NCI-H526 treated with DMSO at 0.1 percent for 48 hours (cell line): ENCODE data around the gene SERGEF.

Experiments
- DNase-seq: peaks from one replicate; lab custom pipeline; 2025; lab: John Stamatoyannopoulos, UW

Gene SERGEF

GRCh38 chr11:17859552-17859951 is 153.3 kb downstream of the SERGEF start:
- no peak for DNase-seq

- no peak for DNase-seq
These were observed 157.1 kb downstream of the SERGEF start for GRCh38 chr11:17855531-17856290.

DNA sequence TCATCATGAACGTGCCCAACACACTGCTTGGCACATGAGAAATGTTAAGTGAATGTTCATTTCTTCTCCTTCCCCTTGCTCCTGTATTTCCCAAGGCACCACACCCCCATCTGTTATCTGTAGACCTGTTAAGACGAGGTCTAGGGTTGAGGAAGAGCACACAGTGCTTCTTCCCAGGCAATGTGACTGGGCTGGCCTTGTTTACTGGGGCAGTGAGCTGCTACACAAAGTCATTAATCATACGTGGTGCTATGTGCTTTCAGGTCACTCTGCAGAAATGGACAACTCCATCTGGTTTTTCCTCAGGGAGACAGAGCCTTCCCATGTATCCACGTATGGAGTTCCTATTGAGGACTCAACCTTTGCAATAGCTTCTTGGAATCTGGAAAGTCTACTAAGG is 159.6 kb downstream of the SERGEF start:
- DNase-seq, result no peak

DNA sequence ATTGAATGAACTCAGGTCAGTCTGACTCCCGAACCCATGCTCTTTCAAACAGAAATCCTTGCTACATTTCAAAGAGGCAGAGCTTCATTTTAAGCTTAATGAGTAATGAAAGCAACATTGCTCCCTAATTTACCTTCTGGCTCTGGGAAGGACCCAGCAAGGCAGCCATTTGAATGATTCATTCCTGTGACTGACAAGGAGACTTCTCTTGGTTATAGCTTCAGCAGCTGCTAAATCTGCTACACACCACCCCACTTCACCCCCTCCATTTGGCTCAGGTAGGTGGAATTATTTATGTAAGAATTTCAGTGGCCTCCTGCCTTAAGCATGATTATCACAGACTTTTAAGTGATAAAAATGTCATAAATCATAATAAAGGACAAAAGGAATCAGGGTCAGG is 160.6 kb downstream of the SERGEF start:
- no peak for DNase-seq

- no peak for DNase-seq
These were observed 161.2 kb downstream of the SERGEF start for GRCh38 chr11:17851697-17852096.

GRCh38 chr11:17850336-17850735 is 162.5 kb downstream of the SERGEF start:
- no peak for DNase-seq

- no peak for DNase-seq
These were observed 164.1 kb downstream of the SERGEF start for GRCh38 chr11:17848715-17849114.

DNA sequence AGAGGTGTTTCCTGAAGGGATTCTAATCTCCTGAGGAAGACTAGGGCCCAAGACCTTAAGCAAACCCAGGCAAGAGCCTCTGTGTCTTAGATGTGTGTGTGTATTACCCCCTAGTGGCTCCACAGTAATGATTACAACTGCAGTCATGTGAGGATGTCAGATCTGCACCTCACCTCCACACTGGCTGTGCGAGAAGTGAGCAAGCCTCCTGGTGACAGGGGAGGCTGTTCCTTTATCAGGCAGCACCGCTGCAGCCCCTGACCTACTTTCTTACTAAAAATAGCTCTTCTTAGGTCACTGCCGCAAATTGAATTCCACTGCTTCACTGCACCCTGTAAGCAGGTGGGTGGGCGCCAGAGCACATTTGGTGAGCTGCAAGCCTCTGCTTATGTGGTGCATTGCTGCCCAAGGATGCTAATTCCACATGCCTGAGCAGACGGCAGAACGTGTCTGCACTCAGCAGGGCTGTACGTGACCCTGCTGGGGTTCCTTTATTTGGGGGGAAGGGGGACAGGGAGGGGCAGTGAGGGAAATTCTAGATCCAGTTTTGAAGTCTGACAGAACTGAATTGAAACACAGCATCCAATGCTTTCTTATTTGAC is 165.9 kb downstream of the SERGEF start:
- DNase-seq, result no peak

- DNase-seq, result no peak
These were observed 167.4 kb downstream of the SERGEF start for GRCh38 chr11:17845431-17845881.

- no peak for DNase-seq
These were observed 172.7 kb downstream of the SERGEF start for GRCh38 chr11:17840101-17840548.

GRCh38 chr11:17839450-17839849 is 173.4 kb downstream of the SERGEF start:
- no peak for DNase-seq

DNA sequence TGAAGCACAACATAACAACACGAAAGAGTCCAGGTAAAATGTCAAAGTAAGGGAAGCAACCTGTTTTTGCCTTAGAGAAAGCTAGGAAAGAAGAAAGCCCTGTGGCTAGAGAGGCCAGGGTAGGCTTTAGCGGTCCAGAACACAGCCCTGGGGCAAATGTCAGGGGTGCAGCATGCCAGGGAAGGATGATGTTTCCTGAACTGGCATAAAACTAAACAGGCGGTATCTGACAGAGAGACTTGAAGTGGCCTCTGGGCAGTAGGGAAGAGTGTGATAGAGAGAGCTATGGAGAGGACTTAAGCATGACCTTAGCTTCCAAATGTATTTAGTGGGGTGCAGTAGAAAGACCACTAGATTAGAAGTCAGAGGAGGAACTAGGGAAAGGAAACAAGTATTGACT is 174.7 kb downstream of the SERGEF start:
- DNase-seq, result no peak

GRCh38 chr11:17831883-17832282 is 181.0 kb downstream of the SERGEF start:
- DNase-seq, result no peak

DNA sequence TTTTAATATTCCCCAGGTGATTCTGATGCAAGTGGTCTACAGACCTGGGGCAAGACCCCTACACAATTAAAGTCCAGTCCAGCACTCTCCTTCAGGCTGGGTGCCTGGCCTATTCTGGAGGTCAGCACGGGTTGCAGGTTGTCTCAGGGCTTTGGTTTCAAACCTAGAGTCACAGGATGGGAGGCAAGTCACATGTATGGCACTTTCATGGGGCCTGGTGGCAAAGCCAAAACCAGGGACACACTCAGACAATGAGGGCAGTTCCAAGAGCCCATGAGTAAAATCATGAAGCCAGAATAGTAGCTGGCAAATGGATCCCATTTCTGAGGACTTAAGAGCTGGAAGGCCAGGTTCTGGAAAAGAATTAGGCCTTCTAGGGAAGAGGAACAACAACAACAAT is 181.6 kb downstream of the SERGEF start:
- DNase-seq, result no peak

- no peak for DNase-seq
These were observed 184.5 kb downstream of the SERGEF start for GRCh38 chr11:17828311-17828751.

GRCh38 chr11:17827006-17827405 is 185.8 kb downstream of the SERGEF start:
- DNase-seq, result no peak

DNA sequence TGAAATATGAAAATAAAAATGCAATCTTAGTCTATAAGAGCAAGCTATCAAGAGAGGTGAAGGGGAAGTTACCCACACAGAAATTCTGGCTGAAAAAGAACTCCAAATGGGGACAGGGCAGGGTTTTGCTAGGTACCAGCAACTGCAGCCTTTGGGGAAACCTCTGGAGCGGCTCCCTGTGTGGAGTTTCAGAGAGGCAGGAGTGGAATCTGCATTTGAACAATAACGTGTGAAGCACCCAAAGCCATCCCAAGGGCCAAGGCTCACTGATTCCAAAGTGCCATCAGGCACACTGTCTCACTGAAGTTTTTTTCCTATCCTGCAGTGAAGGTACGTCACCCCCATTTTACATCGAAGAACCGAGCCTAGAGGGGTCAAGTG is 190.5 kb downstream of the SERGEF start:
- no peak for DNase-seq

- DNase-seq, result no peak
These were observed 191.0 kb downstream of the SERGEF start for GRCh38 chr11:17821648-17822400.

GRCh38 chr11:17816232-17816931 is 196.5 kb downstream of the SERGEF start:
- DNase-seq, result no peak

GRCh38 chr11:17814546-17814945 is 198.3 kb downstream of the SERGEF start:
- DNase-seq, result no peak

- no peak for DNase-seq
These were observed 199.3 kb downstream of the SERGEF start for GRCh38 chr11:17813391-17814059.

GRCh38 chr11:17812865-17813187 is 200.0 kb downstream of the SERGEF start:
- DNase-seq, result no peak
